HG03342 (cell line): Measurements from ENCODE around the gene GUCY1B1.

Source experiments
- ATAC-seq: cut with Tn5 transposase; IDR thresholded peaks from one replicate; pipeline ENCODE4 v1.9.1; 2021; ENCODE audit warnings: mild to moderate bottlenecking, moderate library complexity; ENCODE audit not compliant: unreplicated experiment

The GUCY1B1 gene

GRCh38 chr4:155855897-155856296 lies 97.1 kb downstream of the GUCY1B1 start:
- no peak for ATAC-seq
